ENCODE data around the gene UIMC1.

DNA sequence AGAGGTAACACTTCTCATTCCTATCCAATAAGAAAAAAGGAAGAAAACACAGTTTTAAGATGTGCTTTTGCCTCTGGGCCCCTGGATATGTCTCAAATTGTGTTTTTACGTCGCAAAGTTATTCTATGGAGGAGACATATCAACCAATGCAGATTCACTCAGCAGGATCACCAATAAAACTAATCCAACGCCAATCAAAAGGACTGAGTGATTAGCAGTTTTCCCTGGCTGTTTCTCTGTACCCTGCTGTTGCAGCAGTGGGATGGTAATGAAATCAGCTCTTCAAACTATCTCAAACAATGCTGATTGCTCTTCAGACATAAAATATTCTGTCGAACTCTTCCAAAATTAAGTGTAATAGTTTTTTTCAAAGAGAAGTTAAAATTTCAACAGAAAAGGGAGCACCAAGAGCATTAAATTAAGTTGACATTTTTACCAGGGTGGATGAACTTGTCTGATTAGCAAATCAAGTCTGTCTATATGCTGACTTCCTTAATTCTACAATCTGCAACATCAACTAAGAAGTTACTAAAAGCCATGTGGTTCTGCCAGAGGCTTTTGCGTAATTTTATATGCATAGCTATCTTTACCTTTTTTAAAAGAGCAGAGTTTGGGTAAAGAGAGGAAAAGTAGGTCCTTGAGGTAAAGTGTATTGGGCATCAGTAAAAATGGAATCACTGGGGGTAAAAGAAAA is 97.8 kb downstream of the UIMC1 start:
- TF ChIP-seq POLR2AphosphoS5 (IDR thresholded peaks at IDR 0.05) = no peak
- TF ChIP-seq CTCF (IDR thresholded peaks at IDR 0.05) = no peak

Data from stomach (tissue), 4 donors.